Stimulated activated CD4-positive, alpha-beta T cell treated with anti-CD3 and anti-CD28 coated beads, Interleukin-12 subunit alpha, Interleukin-12 subunit beta, amount 100 ng/mL, for 4 hours (primary cell): Measurements from ENCODE around the gene AJAP1.
A peak's percentile ranks its signal among the peaks of the same experiment; 100 is the strongest.
"Not testable (repeated sequence)": the region's sequence is repeated elsewhere in the genome, so short reads cannot be mapped to it uniquely, and the experiment has no call there.

ENCODE experiments used
- DNase-seq: peaks from one replicate; pipeline ENCODE4 v3.0.0-alpha.2; 2020

AJAP1 gene, protein sequence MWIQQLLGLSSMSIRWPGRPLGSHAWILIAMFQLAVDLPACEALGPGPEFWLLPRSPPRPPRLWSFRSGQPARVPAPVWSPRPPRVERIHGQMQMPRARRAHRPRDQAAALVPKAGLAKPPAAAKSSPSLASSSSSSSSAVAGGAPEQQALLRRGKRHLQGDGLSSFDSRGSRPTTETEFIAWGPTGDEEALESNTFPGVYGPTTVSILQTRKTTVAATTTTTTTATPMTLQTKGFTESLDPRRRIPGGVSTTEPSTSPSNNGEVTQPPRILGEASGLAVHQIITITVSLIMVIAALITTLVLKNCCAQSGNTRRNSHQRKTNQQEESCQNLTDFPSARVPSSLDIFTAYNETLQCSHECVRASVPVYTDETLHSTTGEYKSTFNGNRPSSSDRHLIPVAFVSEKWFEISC

DNA sequence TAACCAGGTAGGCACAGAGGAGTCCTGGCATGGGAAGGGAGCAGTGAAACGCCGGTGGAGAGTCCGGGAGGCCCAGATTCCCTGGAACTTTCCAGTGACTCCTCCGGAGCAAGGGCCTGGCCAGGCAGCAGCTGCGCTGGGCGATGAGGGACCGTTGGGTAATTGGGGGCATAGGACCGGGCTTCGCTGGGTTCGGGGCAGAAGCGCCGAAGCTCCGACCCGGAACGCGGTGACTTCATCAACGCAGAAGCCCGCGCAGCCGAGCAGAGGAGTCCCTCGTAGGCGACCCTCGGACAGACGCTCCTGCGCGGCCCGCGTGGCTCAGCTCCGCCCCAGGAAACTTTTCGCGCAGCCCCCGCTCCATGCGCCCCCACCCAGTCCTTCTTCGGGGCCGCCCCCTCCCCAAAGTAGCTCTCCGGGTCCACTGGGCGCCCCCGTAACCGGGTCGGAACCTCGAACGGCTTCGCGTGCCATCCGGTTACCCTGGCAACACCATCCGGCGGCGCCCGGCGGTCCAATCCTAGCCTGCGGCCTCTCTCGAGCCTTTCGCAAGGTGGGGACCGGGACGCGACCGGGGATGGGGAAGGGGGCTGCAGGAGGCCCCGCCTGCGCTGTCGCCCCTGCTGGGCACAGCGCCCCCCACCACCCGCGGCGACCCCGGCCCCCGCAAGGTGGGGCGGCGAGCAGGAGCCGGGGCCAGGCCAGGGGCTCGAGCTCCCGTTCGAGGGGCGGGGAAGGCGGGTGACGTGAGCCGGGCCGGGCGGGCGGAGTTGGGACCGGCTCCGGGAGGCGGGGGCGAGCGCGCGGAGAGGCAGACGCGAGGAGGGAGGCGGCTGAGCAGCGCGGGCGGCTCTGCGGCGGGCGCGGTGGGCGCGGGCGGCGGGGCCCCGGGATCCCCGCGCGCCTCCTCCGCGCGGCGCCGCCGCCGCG lies at the start of gene AJAP1:
Gene AJAP1 (plus strand): TSS at position 814 of the 930 bp plus-strand sequence. CDS start 817 bp downstream, outside the sequence.
- DNase-seq: peak; percentile 9

- no peak for DNase-seq
These were observed 49.3 kb upstream of the AJAP1 start for GRCh38 chr1:4605158-4605557.

GRCh38 chr1:4611563-4612341 lies 42.7 kb upstream of the AJAP1 start:
- no peak for DNase-seq

DNA sequence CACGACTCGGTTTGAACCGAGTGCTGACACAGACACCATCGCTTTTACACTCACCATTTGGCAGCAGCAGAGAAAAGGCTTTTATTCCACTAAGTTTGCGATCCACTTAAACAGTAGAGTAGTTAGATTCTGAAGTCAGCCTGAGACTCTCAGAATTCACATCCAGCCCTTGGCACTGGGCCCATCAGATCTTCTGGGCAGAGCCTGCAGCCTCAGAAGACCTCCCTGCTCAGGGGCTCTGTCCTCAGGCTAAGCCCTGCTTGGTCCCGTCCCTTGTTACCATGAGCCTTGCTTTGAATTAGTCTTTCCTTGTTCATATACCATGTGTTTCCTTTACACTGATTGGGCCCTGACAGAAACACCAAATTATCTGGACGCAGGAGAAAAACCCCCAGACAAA lies 41.4 kb upstream of the AJAP1 start:
- DNase-seq: no peak

GRCh38 chr1:4613606-4614370 lies 40.6 kb upstream of the AJAP1 start:
- DNase-seq: no peak

- no peak for DNase-seq
These were observed 39.9 kb upstream of the AJAP1 start for GRCh38 chr1:4614371-4615137.

GRCh38 chr1:4615138-4615470 lies 39.3 kb upstream of the AJAP1 start:
- DNase-seq: no peak

DNA sequence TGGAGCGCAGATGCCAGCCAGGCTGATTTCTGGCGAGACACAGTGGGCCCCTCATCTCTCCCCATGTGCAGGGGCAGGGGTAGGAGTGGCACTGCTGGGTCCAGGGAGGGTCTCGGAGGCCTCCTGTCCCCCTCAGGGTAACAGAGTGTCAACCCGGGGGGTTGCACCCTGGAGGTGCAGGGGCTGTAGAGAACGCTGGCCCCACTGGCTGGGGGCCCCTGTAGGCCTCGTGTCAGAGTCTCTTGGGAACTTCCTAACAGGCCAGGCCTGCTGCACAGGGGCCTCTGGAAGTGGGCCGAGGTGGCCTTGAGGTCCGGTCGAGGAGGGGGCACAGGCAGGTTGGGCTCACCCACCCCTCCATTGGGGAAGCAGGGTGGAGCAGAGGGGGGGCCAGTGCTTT lies 38.9 kb upstream of the AJAP1 start:
- no peak for DNase-seq

- no peak for DNase-seq
These were observed 37.5 kb upstream of the AJAP1 start for GRCh38 chr1:4616831-4617465.

- no peak for DNase-seq
These were observed 36.9 kb upstream of the AJAP1 start for GRCh38 chr1:4617506-4617905.

DNA sequence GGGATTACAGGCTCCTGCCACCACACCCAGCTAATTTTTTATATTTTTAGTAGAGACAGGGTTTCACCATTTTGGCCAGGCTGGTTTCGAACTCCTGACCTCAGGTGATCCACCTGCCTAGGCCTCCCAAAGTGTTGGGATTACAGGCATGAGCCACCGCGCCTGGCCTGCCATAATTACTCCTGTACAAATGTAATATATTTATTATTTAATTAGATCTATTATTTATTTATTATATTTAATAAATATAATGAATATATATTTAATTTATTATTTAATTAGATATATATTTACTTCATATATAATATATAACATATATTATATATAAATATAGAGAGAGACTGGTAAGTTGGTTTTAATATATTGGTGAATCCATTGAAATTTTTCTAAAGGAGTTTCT lies 35.6 kb upstream of the AJAP1 start:
- DNase-seq: not testable (repeated sequence)

DNA sequence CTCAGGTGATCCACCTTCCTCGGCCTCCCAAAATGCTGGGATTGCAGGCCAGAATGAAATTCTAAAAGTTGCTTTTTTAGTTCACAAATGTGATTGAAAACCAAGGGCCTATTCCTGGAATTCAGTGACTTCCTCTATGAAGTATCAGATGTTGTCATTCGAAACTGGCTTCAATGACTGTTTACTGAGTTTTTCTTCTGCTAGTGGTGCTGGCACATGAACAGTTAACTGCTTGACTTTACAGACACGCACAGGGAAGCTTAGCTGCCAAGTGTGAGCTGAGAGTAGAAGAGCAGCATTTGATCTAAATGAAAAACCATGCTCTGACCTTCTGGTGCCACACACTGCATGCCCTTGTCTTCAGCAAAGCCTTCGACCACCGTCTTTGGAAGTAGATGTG lies 32.8 kb upstream of the AJAP1 start:
- DNase-seq: no peak

DNA sequence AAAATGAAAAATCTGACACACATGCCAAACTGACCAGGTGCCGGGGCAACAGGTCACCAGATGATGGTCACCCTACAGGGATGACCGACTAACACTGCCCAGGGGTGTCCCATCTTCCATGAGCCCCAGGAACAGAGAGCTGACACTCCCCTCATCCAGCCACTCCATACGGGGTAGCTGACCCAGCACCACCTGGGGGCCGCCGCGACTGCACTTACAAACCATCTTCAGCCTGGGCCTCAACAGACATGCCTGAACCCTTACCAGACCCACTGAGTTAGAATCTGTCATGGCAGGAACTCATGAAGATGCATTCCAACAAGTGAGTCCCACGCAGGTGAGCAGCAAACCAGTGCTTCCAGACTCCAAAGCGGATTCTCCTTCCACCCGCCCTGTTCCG lies 31.6 kb upstream of the AJAP1 start:
- DNase-seq: no peak

- no peak for DNase-seq
These were observed 30.2 kb upstream of the AJAP1 start for GRCh38 chr1:4624141-4624715.

- no peak for DNase-seq
These were observed 29.6 kb upstream of the AJAP1 start for GRCh38 chr1:4624801-4625200.

DNA sequence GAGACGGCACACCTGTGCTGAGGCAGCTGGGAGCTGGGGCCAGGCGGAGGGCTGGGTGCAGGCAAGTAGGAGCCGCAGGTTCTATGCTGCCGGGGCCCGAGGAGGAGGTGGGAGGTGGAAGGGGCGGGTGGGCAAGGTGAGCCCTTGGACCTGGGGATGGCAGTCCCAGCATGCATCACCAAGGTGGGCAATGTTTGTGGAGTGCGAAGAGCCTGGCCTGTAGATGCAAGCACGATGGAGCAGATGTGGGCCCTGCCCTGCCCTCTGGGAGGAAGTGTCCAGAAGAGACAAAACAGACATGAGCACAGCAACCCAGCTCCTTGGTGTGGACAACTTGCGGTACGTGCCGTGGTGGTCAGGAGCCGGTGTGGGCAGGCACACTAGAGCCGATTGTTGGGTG lies 28.3 kb upstream of the AJAP1 start:
- no peak for DNase-seq

- DNase-seq: no peak
These were observed 27.7 kb upstream of the AJAP1 start for GRCh38 chr1:4626560-4627319.

DNA sequence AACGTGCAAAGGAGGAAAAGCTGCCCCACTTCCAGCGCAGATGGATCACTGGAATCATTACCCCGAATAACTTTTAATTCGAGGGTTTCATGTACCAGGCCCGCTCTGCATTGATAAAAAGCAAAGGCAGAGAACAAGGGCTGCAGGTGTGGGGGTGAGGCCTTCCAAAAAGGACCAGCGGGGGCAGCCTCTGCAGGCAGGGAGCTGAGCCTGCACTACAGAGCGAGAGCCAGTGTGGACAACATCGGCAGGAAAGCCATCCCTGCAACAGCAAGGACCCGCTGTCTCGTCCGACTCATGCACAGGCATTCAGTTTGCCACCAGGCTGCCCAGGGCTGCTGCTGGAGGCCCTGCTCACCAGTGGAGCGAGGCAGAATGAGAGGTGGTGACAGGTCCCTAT lies 27.1 kb upstream of the AJAP1 start:
- no peak for DNase-seq

DNA sequence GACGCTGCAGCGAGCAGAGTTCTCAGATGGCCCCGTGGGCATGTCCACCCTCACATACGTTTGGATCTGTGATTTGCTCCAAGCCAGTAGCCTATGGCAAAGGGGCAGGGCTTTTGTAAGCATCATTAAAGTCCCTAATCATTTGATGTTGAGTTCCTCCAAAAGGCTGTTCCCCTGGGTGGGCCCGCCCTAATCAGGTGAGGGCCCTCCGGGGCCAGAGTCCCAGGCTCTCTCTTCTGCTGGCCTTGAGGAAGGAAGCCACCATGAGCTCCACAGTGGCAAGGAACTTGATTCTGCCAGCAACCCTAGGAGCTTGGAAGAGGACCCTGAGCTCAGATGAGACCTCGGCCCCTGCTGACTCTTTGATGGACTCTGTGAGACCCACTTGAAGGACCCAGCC lies 25.4 kb upstream of the AJAP1 start:
- DNase-seq: no peak

DNA sequence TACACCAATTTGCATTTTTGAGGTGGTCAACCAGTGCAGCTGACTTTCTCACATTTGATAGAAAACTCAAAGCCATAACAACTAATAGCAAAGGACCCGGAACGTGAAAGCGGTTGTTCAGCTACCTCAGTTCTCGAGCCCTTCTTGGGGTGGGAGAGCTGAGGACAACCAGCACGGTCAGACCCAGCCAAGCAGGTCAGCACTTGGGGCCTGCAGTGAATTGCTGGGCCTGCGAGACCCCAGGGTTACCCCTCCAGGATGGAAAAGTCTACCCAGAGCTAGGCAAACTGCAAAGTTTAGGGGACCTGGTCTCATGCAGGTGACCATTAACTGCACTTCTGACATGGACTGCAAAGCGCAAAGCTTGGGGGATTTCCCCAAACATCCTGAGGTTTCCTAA lies 23.8 kb upstream of the AJAP1 start:
- DNase-seq: no peak
